ENCODE results near the gene PARN. TPM values are rescaled to one million over a fixed set of nuclear protein-coding genes. Genes with fewer than 3 reads are reported as not detected.

PARN gene
- total RNA-seq, 1 donor from 2014 or later: 19.9 TPM

DNA sequence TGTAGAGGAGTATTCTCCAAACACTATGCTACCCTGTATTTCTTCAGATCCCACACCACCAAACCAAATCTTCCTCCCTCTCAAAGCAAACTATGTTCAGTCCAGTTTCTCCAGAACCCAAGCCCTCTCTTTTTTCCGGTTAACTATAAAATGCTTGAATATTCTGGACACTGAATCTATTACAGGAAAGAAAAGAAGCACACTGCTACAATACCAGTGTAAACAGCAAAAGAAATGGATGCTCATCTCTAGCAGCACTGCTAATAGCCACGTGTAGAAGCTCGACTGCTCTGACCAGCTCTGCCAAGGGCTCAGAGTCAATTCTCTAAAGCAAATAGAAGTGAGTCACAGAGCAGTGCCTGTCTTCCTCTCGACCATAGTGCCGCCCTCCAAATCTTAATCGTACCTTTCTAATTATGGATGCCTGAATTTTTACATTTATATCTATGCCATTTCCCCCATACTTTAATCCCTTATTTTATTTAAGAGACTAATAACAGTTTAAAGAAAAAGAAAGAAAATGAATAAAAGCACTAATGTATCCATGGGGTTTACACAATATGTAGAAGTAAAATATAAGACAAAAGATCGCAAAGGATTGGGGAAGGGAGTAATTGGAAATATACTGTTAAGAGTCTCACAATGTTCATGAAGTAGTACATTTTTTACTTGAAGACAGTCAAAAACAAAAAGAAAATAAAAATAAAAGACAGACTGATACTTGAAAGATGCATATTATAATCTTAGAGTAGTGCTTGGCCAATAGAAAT lies 154.5 kb downstream of the PARN start:
- no peak for DNase-seq (ENCODE audit: low read depth, low spot score)

- no peak for DNase-seq (ENCODE audit: low read depth, low spot score)
Observed at GRCh38 chr16:14473488-14473887, 156.6 kb downstream of the PARN start.

DNA sequence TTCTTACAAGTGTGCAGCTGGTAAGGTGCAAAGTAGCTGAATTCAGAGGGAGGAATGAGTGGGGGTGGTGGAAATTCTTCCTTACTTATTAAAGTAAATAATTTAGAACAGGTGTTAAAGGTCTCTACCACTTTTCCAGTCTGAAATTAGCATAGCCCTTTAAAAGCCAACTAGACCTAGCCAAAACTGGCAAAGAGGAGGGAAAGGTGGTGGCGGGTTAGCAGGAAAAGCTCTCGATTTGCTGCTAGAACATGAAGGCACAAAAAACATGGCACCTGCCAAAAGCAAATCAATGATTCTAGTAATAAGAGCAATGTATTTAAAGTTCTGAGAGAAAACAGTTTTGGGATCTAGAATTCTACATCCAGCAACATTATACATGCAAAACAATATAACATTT lies 157.7 kb downstream of the PARN start:
- DNase-seq (ENCODE audit: low read depth, low spot score): no peak

DNA sequence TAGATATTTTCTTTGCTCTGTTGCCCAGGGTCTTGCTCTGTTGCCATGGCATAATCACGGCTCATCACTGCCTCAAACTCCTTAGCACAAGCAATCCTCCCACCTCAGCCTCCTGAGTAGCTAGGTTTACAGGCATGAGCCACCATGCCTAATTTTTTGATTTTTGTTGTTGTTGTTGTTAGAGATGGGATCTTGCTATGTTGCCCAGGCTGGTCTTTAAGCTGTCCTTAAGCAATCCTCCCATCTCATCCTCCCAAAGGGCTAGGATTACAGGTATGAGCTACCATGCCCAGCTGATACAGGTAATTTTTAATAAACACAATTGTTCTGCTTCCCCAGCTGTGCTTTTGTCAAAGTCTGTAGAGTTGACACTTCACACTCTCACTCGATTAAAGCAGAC lies 159.3 kb downstream of the PARN start:
- DNase-seq (ENCODE audit: low read depth, low spot score): no peak

DNA sequence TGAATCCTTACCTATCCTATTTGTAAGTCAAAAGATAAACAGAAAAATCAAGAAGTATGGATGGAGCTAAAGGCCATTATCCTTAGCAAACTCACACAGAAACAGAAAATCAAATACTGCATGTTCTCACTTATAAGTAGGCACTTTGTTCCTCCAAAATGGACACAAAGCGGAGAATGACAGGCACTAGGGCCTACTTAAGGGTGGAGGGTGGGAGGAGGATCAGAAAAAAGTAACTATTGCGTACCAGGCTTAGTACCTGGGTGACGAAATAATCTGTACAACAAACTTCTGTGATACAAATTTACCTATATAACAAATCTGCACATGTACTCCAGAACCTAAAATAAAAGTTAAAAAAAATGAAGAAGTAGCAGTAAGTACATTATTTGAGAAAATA lies 164.3 kb downstream of the PARN start:
- DNase-seq (ENCODE audit: low read depth, low spot score): no peak

GRCh38 chr16:14464796-14465195 lies 165.3 kb downstream of the PARN start:
- no peak for DNase-seq (ENCODE audit: low read depth, low spot score)

DNA sequence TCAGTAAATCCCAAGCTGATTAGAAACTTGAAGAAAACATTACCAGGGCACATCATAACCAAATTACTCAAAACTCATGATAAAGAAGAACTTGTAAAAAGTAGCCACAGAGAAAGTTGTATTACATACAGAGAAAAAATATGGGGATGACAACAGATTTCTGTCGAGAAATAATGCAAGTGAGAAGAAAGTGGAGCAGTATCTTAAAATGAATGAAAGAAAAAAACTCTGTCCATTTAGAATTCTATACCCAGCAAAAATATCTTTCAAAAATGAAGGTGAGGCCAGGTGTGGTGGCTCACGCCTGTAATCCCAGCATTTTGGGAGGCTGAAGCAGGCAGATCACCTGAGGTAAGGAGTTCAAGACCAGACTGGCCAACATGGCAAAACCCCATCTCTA lies 165.9 kb downstream of the PARN start:
- DNase-seq (ENCODE audit: low read depth, low spot score): no peak

- no peak for DNase-seq (ENCODE audit: low read depth, low spot score)
Observed at GRCh38 chr16:14462811-14463210, 167.2 kb downstream of the PARN start.

- no peak for DNase-seq (ENCODE audit: low read depth, low spot score)
Observed at GRCh38 chr16:14460726-14461125, 169.3 kb downstream of the PARN start.

GRCh38 chr16:14458576-14458975 lies 171.5 kb downstream of the PARN start:
- DNase-seq (ENCODE audit: low read depth, low spot score): no peak

DNA sequence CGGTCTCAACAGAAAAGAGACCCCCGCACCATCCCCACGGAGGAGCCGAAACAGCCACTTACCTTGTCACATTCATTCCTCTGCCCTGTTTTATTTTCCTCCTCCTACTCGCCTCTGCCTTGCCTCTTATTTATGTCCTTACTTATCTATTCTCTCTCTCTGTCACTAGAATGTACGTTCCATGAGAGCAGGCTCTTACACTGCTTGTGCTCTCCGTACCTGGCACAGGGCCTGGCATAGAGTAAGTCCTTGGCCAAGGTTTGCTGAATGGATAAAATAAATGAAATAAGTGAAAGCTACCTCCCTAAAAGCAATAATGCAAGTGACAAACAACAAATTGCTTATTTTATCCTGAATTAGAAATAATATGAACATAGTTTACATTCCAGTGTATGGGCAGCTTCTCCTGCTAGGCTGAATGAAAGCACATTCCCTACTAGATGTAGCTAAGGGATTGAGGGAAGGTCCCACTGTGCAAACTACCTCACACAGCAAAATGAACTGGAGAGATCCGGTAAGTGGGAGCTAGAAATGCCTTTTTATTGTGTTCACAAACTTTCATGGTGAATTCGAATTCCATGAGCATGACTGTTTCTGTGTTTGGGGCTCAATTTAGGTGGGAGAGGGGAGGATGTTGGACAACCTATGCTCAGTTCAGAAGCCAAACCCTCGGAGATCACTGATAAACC lies 173.1 kb downstream of the PARN start:
- no peak for DNase-seq (ENCODE audit: low read depth, low spot score)

DNA sequence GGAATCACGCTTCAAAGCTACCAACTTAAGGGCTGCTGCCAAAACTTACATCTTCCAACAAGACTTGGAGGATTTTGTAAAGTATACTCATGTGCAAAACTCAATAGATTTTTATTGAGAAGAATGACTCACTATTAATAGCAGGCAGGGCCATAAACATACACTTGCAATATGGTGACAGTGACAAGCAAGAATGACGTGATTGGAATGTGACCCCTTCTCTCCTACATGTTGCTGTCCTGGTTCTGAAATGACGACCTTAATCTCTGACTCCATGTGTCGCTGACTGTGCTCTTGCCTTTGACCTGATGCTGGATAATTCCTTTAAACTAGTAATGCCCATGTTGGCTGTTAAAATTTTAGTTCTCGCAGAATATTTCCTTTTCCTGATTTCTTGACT lies 174.5 kb downstream of the PARN start:
- DNase-seq (ENCODE audit: low read depth, low spot score): no peak

DNA sequence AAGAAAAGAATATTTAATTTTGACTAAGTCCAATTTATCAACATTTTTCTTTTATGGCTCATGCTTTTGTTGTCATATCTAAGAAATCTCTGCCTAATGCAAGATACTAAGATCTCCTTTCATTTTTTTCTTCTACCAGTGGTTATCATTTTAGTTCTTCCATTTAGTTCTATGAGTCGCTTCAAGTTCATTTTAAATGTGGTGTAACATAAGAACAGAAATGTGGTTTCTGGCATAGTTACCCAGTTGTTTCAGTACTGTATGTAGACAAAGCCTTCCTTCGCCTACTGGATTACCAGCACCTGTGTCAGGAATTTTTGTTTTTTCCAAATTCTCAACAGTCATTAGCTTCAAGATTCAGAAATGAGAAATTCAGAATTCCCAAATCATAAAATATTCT lies 175.7 kb downstream of the PARN start:
- DNase-seq (ENCODE audit: low read depth, low spot score): no peak

- no peak for DNase-seq (ENCODE audit: low read depth, low spot score)
Observed at GRCh38 chr16:14452066-14452465, 178.0 kb downstream of the PARN start.

- no peak for DNase-seq (ENCODE audit: low read depth, low spot score)
Observed at GRCh38 chr16:14450846-14451245, 179.2 kb downstream of the PARN start.

GRCh38 chr16:14449790-14450480 lies 180.1 kb downstream of the PARN start:
- no peak for DNase-seq (ENCODE audit: low read depth, low spot score)

DNA sequence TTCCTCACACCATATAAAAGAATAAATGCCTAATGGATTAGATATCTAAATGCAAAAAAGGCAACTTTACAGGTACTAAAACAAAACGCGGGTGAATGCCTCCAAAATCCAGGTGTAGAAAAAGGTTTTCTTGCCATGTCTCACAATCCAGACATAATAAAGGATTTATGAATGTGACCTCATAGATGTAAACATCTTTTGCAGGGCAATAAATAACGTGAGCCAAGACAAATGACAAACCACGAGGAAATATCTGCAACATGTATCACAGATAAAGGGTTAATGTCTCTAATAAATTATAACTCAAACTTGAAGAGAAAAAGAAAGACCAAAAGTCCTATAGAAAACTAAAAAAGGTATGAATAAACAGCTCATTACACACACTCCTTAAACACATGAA lies 180.7 kb downstream of the PARN start:
- no peak for DNase-seq (ENCODE audit: low read depth, low spot score)

GRCh38 chr16:14448879-14449278 lies 181.2 kb downstream of the PARN start:
- no peak for DNase-seq (ENCODE audit: low read depth, low spot score)

DNA sequence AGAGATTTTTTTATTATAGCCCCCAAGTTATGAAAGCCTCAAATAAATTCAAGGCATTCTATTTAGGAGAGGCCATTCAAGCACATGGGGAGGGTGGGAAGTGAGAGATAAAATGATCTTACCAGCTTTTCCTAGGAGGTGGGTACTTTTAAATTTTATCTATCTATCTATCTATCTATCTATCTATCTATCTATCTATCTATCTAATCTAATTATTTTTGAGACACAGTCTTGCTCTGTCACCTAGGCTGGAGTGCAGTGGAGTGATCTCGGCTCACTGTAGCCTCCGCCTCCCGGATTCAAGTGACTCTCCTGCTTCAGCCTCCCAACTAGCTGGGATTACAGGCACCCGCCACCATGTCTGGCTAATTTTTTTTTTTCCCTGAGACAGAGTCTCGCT lies 182.3 kb downstream of the PARN start:
- no peak for DNase-seq (ENCODE audit: low read depth, low spot score)

DNA sequence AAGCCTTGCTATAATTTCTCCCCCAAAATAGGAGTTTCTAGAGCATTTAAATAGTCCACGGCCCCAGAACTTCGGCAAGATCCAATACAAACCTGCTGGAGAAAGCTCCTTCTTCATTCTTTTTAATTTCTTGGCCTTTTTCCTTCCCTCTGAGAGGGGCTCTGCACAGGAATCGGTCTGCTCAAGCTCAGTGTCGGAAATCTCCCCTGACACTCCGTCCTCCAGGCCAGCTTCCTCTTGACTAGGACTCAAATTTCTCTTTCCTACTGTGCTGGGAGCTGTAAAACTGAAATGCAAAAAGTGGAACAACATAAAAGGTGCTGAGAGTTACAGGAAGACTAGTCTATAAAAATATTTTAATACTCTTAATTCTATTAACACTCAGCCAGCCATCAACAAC lies 183.3 kb downstream of the PARN start:
- DNase-seq (ENCODE audit: low read depth, low spot score): no peak

GRCh38 chr16:14445937-14446715 lies 183.9 kb downstream of the PARN start:
- DNase-seq (ENCODE audit: low read depth, low spot score): no peak
